SKM-1 treated with dmso at 0.1 percent for 144 hours (cell line): ENCODE measurements around the gene METTL23.
"Not testable (repeated sequence)": the region's sequence is repeated elsewhere in the genome, so short reads cannot be mapped to it uniquely, and the experiment has no call there.

Experiments used
- DNase-seq: peaks from one replicate; lab custom pipeline; 2025; ENCODE audit not compliant: unreplicated experiment; lab: John Stamatoyannopoulos, UW

The METTL23 gene

GRCh38 chr17:76695059-76695831 is 31.4 kb upstream of the METTL23 start:
- no peak for DNase-seq

- DNase-seq, result no peak
Observed at GRCh38 chr17:76696763-76697701, 29.6 kb upstream of the METTL23 start.

- no peak for DNase-seq
Observed at GRCh38 chr17:76697702-76698465, 28.8 kb upstream of the METTL23 start.

GRCh38 chr17:76698466-76698977 is 28.1 kb upstream of the METTL23 start:
- DNase-seq, result not testable (repeated sequence)

- DNase-seq, result no peak
Observed at GRCh38 chr17:76700270-76700616, 26.4 kb upstream of the METTL23 start.

- no peak for DNase-seq
Observed at GRCh38 chr17:76700617-76701470, 25.8 kb upstream of the METTL23 start.

GRCh38 chr17:76701471-76701967 is 25.1 kb upstream of the METTL23 start:
- no peak for DNase-seq

- no peak for DNase-seq
Observed at GRCh38 chr17:76702076-76702475, 24.6 kb upstream of the METTL23 start.

GRCh38 chr17:76702941-76703637 is 23.6 kb upstream of the METTL23 start:
- no peak for DNase-seq

GRCh38 chr17:76704805-76705204 is 21.8 kb upstream of the METTL23 start:
- no peak for DNase-seq

- no peak for DNase-seq
Observed at GRCh38 chr17:76706817-76707216, 19.8 kb upstream of the METTL23 start.

- no peak for DNase-seq
Observed at GRCh38 chr17:76707985-76708807, 18.4 kb upstream of the METTL23 start.

GRCh38 chr17:76709077-76709950 is 17.3 kb upstream of the METTL23 start:
- no peak for DNase-seq

GRCh38 chr17:76709951-76710862 is 16.4 kb upstream of the METTL23 start:
- DNase-seq, result not testable (repeated sequence)

- DNase-seq, result no peak
Observed at GRCh38 chr17:76710863-76711611, 15.6 kb upstream of the METTL23 start, which contains the start of gene MXRA7. TSS of gene MXRA7 (minus strand) at chr17:76710965. CDS start at chr17:76710946, 19 bp downstream.

- not testable (repeated sequence) for DNase-seq
Observed at GRCh38 chr17:76712321-76712720, 14.3 kb upstream of the METTL23 start.
